Mesendoderm (in vitro differentiated cells): ENCODE data around the gene OMP.

Experiments
- DNase-seq: peaks from one replicate; pipeline ENCODE4 v3.0.0; 2013
- H2AK5ac ChIP-seq: 2 replicates; pipeline ENCODE4 v1.6.1; 2013; ENCODE audit warnings: low read length, inconsistent platforms
- H2BK120ac ChIP-seq: 2 replicates; pipeline ENCODE4 v1.6.1; 2013; ENCODE audit warnings: low read depth, mild to moderate bottlenecking, low read length, moderate library complexity, mixed read lengths
- H2BK15ac ChIP-seq: replicated peaks from 2 replicates; pipeline ENCODE4 v1.6.1; 2013; ENCODE audit warnings: low read depth, mild to moderate bottlenecking, moderate library complexity
- H2BK5ac ChIP-seq: 2 replicates; pipeline ENCODE4 v1.6.1; 2013; ENCODE audit warnings: low read length, inconsistent platforms
- H3K18ac ChIP-seq: 2 replicates; pipeline ENCODE4 v1.6.1; 2013; ENCODE audit warnings: mild to moderate bottlenecking, low read length, mixed read lengths
- H3K23ac ChIP-seq: one replicate; pipeline ENCODE4 v1.6.1; 2013; ENCODE audit warnings: low read length
- H3K27ac ChIP-seq: 2 replicates; pipeline ENCODE4 v1.5.1; 2013; ENCODE audit warnings: low read depth, mild to moderate bottlenecking, inconsistent platforms, low read length, moderate library complexity
- H3K27me3 ChIP-seq: 2 replicates; pipeline ENCODE4 v1.6.1; 2013; ENCODE audit warnings: low read length, control low read depth, mild to moderate bottlenecking, inconsistent platforms; ENCODE audit not compliant: insufficient read depth, poor library complexity
- H3K36me3 ChIP-seq: 2 replicates; pipeline ENCODE4 v1.6.1; 2013; ENCODE audit warnings: low read length, inconsistent platforms; ENCODE audit not compliant: control insufficient read depth, insufficient read depth
- H3K4ac ChIP-seq: one replicate; pipeline ENCODE4 v1.6.1; 2013; ENCODE audit warnings: low read depth, mild to moderate bottlenecking, low read length, moderate library complexity
- H3K4me1 ChIP-seq: 2 replicates; pipeline ENCODE4 v1.6.1; 2013; ENCODE audit warnings: low read depth, low read length, inconsistent platforms; ENCODE audit not compliant: control insufficient read depth
- H3K4me2 ChIP-seq: 2 replicates; pipeline ENCODE4 v1.6.1; 2013; ENCODE audit warnings: low read length
- H3K4me3 ChIP-seq: 2 replicates; pipeline ENCODE4 v1.5.1; 2013; ENCODE audit warnings: mild to moderate bottlenecking, low read length
- H3K56ac ChIP-seq: one replicate; pipeline ENCODE4 v1.6.1; 2013; ENCODE audit warnings: low read length
- H3K79me1 ChIP-seq: 2 replicates; pipeline ENCODE4 v1.6.1; 2013; ENCODE audit warnings: low read length, inconsistent platforms
- H3K79me2 ChIP-seq: 2 replicates; pipeline ENCODE4 v1.6.1; 2013; ENCODE audit warnings: mild to moderate bottlenecking, low read length; ENCODE audit not compliant: control insufficient read depth, insufficient read depth
- H3K9ac ChIP-seq: 2 replicates; pipeline ENCODE4 v1.6.1; 2013; ENCODE audit warnings: low read length, inconsistent platforms
- H4K5ac ChIP-seq: one replicate; pipeline ENCODE4 v1.6.1; 2013; ENCODE audit warnings: low read length
- H4K8ac ChIP-seq: one replicate; pipeline ENCODE4 v1.6.1; 2013; ENCODE audit warnings: low read depth, mild to moderate bottlenecking, control low read depth, low read length, moderate library complexity
- WGBS: extraction: QIAGEN DNeasy Blood & Tissue Kit; methylation state at CpG from one replicate; pipeline ENCODE4 v1.1.7; 2013; ENCODE audit warnings: low lambda C conversion rate, missing lambda C conversion rate; ENCODE audit not compliant: insufficient coverage; ENCODE audit errors: extremely low coverage; 5-methylcytosine and 5-hydroxymethylcytosine counted together

OMP gene

DNA sequence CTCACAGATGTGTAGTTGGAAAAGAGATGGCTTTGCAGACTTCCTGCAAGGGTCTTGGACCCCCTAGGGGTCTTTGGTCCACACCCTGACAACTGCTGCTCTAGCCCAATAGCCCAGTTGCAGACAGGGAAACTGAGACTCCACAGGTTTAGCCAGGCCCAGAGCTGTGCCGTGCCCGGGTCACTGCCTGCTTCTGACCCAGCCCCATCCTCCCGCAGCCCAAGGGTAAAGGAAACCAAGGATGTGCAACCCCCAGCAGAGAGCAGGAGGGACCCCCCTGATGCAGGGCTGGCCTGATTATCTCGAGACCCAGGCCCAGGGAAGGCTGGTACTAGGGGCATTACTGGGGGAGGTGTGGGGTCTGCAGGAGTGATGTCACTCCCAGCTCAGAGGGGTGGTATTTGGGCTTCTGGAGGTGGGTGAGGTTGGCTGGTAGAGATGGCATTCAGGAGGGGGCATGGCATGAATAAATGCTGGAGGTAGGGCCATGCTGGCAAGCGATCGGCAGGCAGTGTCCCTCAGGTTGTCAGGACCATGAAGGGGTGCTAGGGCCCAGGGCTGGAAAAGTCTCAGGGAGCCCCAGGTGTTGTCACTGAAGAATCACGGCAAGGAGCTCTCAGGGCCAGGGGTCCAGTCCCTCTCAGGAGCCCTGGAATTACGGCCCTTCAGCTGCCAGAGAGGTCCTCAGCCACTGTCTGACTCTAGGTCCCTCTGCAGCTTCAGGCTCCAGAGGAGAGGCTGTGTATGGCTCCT is 46.5 kb downstream of the OMP start:
- DNase-seq = no peak
- Histone ChIP-seq H3K56ac (no peak overlapping the region), H3K4me1 (peaks cover 1% of the 10 kb centered on the region), H3K4ac (no peak overlapping the region), H3K4me2 (no peak overlapping the region), H4K8ac (no peak overlapping the region), H2BK5ac (no peak overlapping the region), H3K27me3 (no peaks in the 10 kb centered on the region), H2BK15ac (no peak overlapping the region), H2BK120ac (no peak overlapping the region), H3K79me2 (no peaks in the 10 kb centered on the region), H3K27ac (no peak overlapping the region), H4K5ac (no peak overlapping the region), H3K79me1 (no peaks in the 10 kb centered on the region), H3K9ac (no peak overlapping the region), H3K36me3 (no peaks in the 10 kb centered on the region), H3K18ac (no peak overlapping the region), H3K23ac (no peak overlapping the region), H2AK5ac (no peak overlapping the region), H3K4me3 (no peak overlapping the region)
- WGBS = no CpG with 5 or more reads among the region's 8 CpGs

DNA sequence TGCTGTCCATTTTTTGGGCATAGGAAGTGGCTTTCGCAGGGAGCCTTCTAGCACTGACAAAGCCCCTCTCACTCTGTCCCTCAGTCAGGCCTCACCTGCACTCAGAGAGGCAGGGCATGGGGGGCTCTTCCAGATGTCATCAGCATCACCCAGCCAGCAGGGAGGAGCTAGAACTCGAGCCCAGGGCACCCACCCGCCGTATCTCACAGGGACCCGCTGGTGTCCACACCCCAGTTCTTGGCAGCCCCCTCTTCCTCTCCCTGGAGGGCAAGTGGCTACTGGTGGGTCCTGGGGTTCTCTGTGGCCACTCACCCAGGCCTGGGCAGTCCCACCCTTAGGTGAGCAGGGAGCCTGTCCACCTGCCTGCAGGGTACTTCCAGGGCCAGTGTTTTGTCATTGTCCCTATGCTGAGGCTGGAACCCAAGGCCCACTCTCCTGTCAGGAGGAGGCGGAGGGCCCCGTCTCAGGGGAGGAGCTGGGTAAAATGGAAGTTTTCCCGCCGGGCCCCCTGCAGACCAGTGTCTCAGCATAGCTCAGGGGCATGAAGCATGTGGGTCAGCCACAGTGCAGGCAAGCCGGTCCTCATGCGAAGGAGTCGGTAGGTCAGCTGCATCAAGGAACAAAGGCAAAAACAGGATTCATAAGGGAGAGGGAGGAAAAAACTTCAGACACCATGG is 47.2 kb downstream of the OMP start:
- H4K5ac ChIP-seq = no peak overlapping the region
- no peaks in the 10 kb centered on the region for H3K36me3 ChIP-seq
- no peak overlapping the region for H3K4me2 ChIP-seq
- no peak overlapping the region for H3K4ac ChIP-seq
- H3K4me1 ChIP-seq = peaks cover 1% of the 10 kb centered on the region
- DNase-seq = no peak
- H2AK5ac ChIP-seq = no peak overlapping the region
- no peaks in the 10 kb centered on the region for H3K27me3 ChIP-seq
- H4K8ac ChIP-seq = no peak overlapping the region
- H3K23ac ChIP-seq = no peak overlapping the region
- no peak overlapping the region for H3K4me3 ChIP-seq
- H3K18ac ChIP-seq = no peak overlapping the region
- WGBS = no CpG with 5 or more reads among the region's 12 CpGs
- no peaks in the 10 kb centered on the region for H3K79me2 ChIP-seq
- no peak overlapping the region for H3K56ac ChIP-seq
- H3K79me1 ChIP-seq = no peaks in the 10 kb centered on the region
- H2BK15ac ChIP-seq = no peak overlapping the region
- H2BK120ac ChIP-seq = no peak overlapping the region
- H3K9ac ChIP-seq = no peak overlapping the region
- H3K27ac ChIP-seq = no peak overlapping the region
- H2BK5ac ChIP-seq = no peak overlapping the region

DNA sequence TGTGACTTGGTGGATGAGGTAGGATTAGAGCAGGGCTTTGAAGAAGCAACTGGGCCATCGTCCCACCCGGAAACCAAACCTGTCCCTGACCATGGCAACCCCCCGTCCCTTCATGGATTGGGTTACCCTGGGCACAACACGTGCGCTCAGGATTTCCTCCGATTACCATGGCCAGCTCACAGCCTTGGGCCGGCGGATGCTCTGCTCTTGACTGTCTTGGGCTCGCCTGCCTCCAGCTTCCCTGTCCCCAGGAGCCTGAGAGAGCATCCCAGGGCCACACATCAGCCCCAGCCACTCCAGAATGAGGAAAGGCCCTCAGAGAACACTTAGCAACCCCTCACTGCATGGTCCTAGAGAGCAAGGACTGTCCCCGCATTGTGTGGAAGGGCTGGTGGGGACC is 48.2 kb downstream of the OMP start:
- Histone ChIP-seq H3K9ac (no peak overlapping the region), H3K27me3 (no peaks in the 10 kb centered on the region), H3K18ac (no peak overlapping the region), H2BK120ac (no peak overlapping the region), H3K27ac (no peak overlapping the region), H3K79me2 (no peaks in the 10 kb centered on the region), H4K8ac (no peak overlapping the region), H3K4ac (no peak overlapping the region), H2AK5ac (no peak overlapping the region), H2BK15ac (no peak overlapping the region), H3K4me3 (no peak overlapping the region), H3K79me1 (no peaks in the 10 kb centered on the region), H4K5ac (no peak overlapping the region), H3K56ac (no peak overlapping the region), H3K4me2 (no peak overlapping the region), H2BK5ac (no peak overlapping the region), H3K4me1 (peaks cover 1% of the 10 kb centered on the region), H3K36me3 (no peaks in the 10 kb centered on the region), H3K23ac (no peak overlapping the region)
- no CpG with 5 or more reads among the region's 10 CpGs for WGBS
- no peak for DNase-seq

DNA sequence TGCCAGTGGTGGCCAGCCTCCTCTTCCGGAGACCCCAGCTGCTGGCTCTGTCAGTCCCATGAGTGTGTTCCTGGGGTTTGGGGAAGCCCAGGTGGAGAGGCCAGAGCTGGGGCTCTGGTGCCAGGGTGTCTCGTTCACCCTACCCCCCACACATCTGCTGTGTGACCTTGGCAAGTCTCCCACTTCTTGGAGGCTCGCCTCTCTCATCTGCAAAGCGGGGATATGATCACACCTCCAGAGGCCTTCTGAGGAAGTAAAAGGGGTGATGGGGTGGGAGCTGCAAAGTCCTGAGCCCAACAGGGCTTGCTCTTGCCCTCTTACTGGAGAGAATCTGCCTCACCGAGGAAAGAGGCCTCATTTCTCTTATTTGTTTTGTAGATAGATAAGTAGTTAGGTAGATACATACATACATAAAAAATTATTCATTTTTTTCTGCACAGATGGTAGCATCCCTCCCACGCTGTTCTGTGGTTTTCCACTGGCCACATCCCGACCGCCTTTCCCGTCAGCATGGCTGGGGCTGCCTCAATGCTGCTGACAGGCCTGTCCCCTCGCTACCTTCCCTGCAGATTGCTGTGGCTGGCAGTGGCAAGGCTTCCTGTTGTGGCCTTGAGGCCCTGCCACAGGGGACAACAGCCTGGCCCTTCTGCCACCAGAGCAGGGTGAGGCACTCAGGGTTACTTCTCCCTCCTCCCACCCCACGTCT is 49.3 kb downstream of the OMP start:
- Histone ChIP-seq H3K36me3 (no peaks in the 10 kb centered on the region), H3K56ac (no peak overlapping the region), H4K5ac (no peak overlapping the region), H3K4ac (no peak overlapping the region), H3K18ac (no peak overlapping the region), H3K23ac (no peak overlapping the region), H3K27ac (no peak overlapping the region), H3K79me2 (no peaks in the 10 kb centered on the region), H4K8ac (no peak overlapping the region), H3K27me3 (no peaks in the 10 kb centered on the region), H3K79me1 (no peaks in the 10 kb centered on the region), H2BK5ac (no peak overlapping the region), H3K4me3 (no peak overlapping the region), H3K9ac (no peak overlapping the region), H2AK5ac (no peak overlapping the region), H2BK120ac (no peak overlapping the region), H3K4me2 (no peak overlapping the region), H3K4me1 (peaks cover 1% of the 10 kb centered on the region), H2BK15ac (no peak overlapping the region)
- WGBS = no CpG with 5 or more reads among the region's 11 CpGs
- no peak for DNase-seq

DNA sequence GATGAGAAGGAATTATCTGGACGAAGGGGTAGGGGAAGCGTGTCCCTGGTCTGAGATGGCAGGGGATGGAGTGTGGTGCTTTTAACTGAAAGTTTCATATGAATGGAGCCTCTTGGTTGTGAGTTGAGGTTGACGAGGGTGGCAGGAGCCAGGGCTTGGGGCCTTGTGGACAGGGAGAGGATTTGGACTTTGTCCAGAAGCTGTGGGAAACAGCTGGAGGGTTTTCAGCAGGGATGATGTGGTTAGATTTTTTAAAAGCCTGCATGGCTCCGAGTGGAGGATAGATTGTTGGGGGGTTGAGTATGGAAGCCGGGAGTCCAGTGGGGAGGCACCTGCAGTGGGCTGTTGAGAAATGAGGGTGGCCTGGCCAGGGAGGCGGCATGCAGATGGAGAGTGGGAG is 50.2 kb downstream of the OMP start:
- no CpG with 5 or more reads among the region's 6 CpGs for WGBS
- Histone ChIP-seq H2BK5ac (no peak overlapping the region), H3K36me3 (no peaks in the 10 kb centered on the region), H2BK120ac (no peak overlapping the region), H3K4ac (no peak overlapping the region), H3K9ac (no peak overlapping the region), H3K4me1 (peaks cover 1% of the 10 kb centered on the region), H4K8ac (no peak overlapping the region), H3K23ac (no peak overlapping the region), H3K27ac (no peak overlapping the region), H2AK5ac (no peak overlapping the region), H3K79me2 (no peaks in the 10 kb centered on the region), H4K5ac (no peak overlapping the region), H3K4me3 (no peak overlapping the region), H3K56ac (no peak overlapping the region), H2BK15ac (no peak overlapping the region), H3K18ac (no peak overlapping the region), H3K27me3 (no peaks in the 10 kb centered on the region), H3K79me1 (no peaks in the 10 kb centered on the region), H3K4me2 (no peak overlapping the region)
- DNase-seq = no peak
